ENCODE data around the gene PTTG1IP2.

The PTTG1IP2 gene

DNA sequence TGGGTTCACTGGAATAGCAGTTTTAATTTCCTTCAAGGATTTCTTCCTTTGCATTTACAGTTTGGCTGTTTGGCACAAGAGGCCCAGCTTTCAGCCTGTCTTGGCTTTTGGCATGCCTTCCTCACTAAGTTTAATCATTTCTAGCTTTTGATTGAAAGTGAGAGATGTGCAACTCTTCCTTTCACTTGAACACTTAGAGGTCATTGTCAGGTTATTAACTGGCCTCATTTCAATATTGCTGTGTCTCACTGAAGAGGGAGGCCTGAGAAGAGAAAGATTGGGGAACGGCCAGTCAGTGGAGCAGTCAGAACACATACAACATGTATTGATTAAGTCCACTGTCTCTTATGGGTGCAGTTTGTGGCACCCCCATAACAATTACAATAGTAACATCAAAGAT lies 33.9 kb downstream of the PTTG1IP2 start:
- Histone ChIP-seq H3K36me3 (ENCODE audit: insufficient read depth, low read length) (no peaks in the 10 kb centered on the region), H3K9ac (ENCODE audit: low read depth, low read length) (no peak overlapping the region), H3K9me3 (ENCODE audit: control insufficient read depth, insufficient read depth, low read length) (no peaks in the 10 kb centered on the region)

DNA sequence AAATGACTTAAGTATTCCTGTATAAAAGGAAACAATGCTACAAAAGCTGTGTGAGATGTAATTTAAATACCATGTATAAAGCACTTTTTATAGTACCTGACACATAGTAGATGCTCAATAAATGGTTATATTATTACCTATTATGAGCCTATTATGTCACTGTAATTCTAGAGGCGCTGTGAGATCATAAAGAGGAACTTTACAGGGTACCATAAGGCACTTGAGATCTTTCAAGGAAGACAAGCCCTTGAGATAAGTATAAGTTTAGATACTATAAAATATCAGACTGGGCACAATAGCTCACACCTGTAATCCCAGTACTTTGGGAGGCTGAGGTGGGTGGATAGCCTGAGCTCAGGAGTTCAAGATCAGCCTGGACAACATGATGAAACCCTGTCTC lies 38.3 kb downstream of the PTTG1IP2 start:
- Histone ChIP-seq H3K36me3 (ENCODE audit: insufficient read depth, low read length) (no peaks in the 10 kb centered on the region), H3K4me1 (ENCODE audit: insufficient read depth, low read length) (no peaks in the 10 kb centered on the region), H3K9me3 (ENCODE audit: control insufficient read depth, insufficient read depth, low read length) (no peaks in the 10 kb centered on the region), H3K9ac (ENCODE audit: low read depth, low read length) (no peak overlapping the region)

More for the DNA sequence above, 33.9 kb downstream of the PTTG1IP2 start:
- H3K4me1 ChIP-seq (ENCODE audit: insufficient read depth, low read length): no peaks in the 10 kb centered on the region

DNA sequence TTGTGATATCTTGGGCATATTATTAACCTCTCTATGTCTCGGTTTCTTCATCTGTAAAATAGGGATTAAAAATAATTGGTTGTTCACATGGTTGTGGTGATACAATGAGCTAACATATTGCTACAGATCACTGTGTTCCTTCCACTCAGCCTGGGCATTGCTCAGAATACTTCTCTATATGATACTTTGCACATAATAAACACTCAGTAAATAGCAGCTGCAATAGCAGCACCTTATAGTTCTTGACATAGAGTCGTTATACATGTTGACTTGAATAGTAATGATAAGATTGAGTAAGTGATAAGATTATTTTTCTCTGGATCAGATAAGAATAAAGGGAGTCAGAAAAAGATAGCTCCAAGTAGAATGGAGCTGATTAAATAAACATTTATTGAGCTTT lies 42.3 kb downstream of the PTTG1IP2 start:
- Histone ChIP-seq H3K9me3 (ENCODE audit: control insufficient read depth, insufficient read depth, low read length) (no peaks in the 10 kb centered on the region), H3K4me1 (ENCODE audit: insufficient read depth, low read length) (no peaks in the 10 kb centered on the region), H3K36me3 (ENCODE audit: insufficient read depth, low read length) (no peaks in the 10 kb centered on the region), H3K9ac (ENCODE audit: low read depth, low read length) (no peak overlapping the region)

DNA sequence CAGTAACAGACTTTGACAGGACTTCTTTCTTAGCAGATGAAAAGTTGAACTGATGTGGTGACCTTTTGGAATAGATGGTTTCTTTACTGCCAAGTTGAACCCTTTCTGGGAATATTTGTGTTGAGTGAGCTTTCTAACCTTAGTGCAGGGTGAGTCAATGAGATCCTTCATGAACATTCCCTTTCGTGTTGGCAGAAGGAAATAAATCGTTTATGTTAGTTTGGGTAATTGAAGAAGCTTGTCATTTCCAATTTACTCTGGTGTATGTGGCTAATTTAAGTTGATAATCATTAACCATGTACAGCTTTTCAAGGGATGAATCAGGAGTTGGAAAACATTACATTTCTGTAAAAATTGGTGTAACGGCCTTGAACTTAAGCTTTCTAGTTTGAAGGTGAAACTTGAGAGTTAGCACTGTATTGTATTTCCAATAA lies 43.4 kb downstream of the PTTG1IP2 start:
- Histone ChIP-seq H3K4me1 (ENCODE audit: insufficient read depth, low read length) (no peaks in the 10 kb centered on the region), H3K9me3 (ENCODE audit: control insufficient read depth, insufficient read depth, low read length) (no peaks in the 10 kb centered on the region), H3K9ac (ENCODE audit: low read depth, low read length) (no peak overlapping the region), H3K36me3 (ENCODE audit: insufficient read depth, low read length) (no peaks in the 10 kb centered on the region)

DNA sequence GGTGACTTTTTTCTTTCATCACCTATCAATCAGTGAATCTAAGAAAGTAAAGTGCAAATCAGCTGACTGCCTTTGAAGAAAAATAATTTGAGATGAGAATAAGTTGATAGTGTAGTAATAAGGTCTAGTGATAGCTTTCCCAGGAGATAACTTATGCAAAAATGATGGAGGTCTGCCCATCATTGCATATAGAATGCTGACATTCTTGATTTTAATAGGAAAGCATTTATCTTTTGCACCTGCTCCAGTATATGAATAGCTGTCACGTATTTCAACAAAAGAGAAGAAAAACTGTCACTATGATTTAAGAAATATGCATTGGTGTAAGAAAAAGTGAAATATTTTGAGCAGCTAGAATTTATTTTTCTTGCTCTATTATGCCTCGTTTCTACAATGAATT lies 46.8 kb downstream of the PTTG1IP2 start:
- Histone ChIP-seq H3K4me1 (ENCODE audit: insufficient read depth, low read length) (peaks cover 12% of the 10 kb centered on the region), H3K9ac (ENCODE audit: low read depth, low read length) (no peak overlapping the region), H3K9me3 (ENCODE audit: control insufficient read depth, insufficient read depth, low read length) (no peaks in the 10 kb centered on the region), H3K36me3 (ENCODE audit: insufficient read depth, low read length) (no peaks in the 10 kb centered on the region)

DNA sequence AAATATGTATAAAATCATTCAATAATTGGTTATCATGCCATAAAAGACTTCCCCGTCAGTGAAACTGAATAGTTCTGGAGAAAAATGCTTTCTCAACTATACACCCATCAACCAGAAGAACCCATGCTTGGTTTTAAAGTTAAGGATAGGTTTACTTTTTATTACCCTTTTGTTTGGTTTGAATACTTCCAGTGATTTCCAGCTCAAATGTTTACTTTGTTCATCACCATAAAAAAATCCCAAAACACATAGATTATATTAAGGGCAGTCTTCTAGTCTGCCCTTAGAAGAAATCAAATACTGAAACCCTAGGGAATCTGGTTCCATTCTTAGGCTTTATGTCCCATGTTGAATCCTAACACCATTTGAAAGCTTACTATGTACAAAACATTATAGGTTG lies 49.2 kb downstream of the PTTG1IP2 start:
- Histone ChIP-seq H3K4me1 (ENCODE audit: insufficient read depth, low read length) (peaks cover 12% of the 10 kb centered on the region), H3K9me3 (ENCODE audit: control insufficient read depth, insufficient read depth, low read length) (no peaks in the 10 kb centered on the region), H3K9ac (ENCODE audit: low read depth, low read length) (no peak overlapping the region), H3K36me3 (ENCODE audit: insufficient read depth, low read length) (no peaks in the 10 kb centered on the region)

DNA sequence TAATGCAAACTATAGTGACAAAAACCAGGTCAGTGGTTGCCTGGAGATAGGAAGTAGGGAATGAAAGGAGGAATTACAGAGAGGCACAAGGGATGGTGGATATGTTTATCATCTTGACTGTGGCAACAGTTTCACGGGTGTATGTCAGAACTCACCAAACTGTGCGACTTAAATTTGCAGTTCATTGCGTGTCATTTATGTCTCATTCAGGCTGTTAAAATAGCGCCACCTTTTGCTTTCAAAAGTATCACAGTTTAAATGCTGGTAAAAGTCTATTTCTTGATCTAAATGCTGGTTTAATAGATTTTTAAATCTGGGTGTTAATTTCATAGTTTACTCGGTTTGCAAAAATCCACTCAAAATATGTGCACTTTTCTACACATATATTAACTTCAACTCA lies 51.0 kb downstream of the PTTG1IP2 start:
- no peaks in the 10 kb centered on the region for H3K36me3 ChIP-seq (ENCODE audit: insufficient read depth, low read length)
- peaks cover 12% of the 10 kb centered on the region for H3K4me1 ChIP-seq (ENCODE audit: insufficient read depth, low read length)

DNA sequence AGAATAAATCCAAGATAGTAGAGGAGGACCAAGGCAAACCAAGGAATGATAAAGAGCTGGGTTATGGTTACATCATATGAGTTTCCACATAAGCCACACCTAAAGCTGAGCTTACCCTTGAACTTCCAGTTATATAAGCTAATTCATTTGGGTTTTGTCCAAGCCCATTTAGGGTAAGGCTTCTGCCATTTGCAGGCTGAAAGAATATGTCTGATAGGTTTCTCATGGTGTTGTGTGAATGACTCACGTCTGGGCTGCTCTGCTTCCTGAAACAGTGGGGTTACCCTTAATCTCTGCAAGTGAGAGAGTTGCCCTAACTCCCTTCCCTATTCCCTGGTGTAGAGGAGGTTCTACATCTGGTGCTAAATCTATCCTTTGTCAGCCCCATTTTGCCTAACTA lies 60.8 kb downstream of the PTTG1IP2 start:
- no peak overlapping the region for H3K9ac ChIP-seq (ENCODE audit: low read depth, low read length)
- H3K36me3 ChIP-seq (ENCODE audit: insufficient read depth, low read length): no peaks in the 10 kb centered on the region
- H3K4me1 ChIP-seq (ENCODE audit: insufficient read depth, low read length): peaks cover 5% of the 10 kb centered on the region; the same call in 1 of the 2 replicates
- H3K9me3 ChIP-seq (ENCODE audit: control insufficient read depth, insufficient read depth, low read length): no peaks in the 10 kb centered on the region

More for the DNA sequence above, 51.0 kb downstream of the PTTG1IP2 start:
- no peaks in the 10 kb centered on the region for H3K9me3 ChIP-seq (ENCODE audit: control insufficient read depth, insufficient read depth, low read length)
- no peak overlapping the region for H3K9ac ChIP-seq (ENCODE audit: low read depth, low read length)

DNA sequence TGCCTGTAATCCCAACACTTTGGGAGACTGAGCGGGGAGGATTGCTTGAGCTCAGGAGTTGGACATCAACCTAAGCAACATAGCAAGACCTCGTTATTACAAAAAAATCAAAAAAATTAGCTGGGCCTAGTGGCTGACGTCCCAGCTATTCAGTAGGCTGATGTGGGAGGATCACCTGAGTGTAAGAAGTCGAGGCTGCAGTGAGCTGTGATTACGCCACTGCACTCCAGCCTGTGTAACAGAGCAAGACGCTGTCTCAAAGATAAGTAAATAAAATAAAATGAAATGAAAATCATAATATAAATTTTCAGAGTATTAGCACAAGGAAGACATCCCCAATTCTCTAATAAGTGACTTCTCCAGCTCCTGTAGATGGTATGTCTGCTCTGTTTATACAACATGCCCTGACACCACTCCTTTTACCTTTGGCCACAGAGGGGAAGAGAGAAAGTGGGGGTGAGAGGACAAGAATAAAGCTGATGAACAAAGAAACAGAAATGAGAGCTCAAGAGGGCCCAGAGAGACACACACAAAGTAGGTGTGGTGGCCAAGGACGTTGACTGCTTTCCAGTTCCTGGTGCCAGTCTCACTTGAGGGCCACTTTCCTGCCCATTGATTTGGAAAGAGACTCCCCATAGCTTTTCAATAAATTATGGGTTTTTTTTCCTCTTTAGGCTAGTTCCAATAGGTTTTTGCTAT lies 62.9 kb downstream of the PTTG1IP2 start:
- peaks cover 5% of the 10 kb centered on the region; the same call in 1 of the 2 replicates for H3K4me1 ChIP-seq (ENCODE audit: insufficient read depth, low read length)
- H3K9ac ChIP-seq (ENCODE audit: low read depth, low read length): no peak overlapping the region
- no peaks in the 10 kb centered on the region for H3K36me3 ChIP-seq (ENCODE audit: insufficient read depth, low read length)
- no peaks in the 10 kb centered on the region for H3K9me3 ChIP-seq (ENCODE audit: control insufficient read depth, insufficient read depth, low read length)

DNA sequence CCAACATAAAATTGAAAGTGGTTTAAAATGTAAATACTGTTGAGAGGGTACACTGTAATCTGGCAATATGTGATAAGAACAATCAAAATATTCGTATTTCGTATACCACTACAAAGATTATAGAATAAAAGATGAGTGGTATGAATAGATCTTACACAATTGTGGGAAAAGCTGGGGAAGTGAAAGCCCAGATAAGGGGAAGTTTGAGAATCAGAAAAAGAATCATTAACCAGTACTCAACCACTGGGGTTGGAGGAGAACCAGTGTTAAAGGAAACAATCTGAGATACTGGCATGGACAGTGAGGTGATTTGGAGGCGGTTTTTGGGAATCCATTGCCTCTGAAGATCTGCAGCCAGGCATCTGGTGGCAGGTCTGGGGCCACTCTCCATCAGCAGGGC lies 67.0 kb downstream of the PTTG1IP2 start:
- Histone ChIP-seq H3K9me3 (ENCODE audit: control insufficient read depth, insufficient read depth, low read length) (no peaks in the 10 kb centered on the region), H3K4me1 (ENCODE audit: insufficient read depth, low read length) (peaks cover 5% of the 10 kb centered on the region; the same call in 1 of the 2 replicates), H3K36me3 (ENCODE audit: insufficient read depth, low read length) (no peaks in the 10 kb centered on the region), H3K9ac (ENCODE audit: low read depth, low read length) (no peak overlapping the region)

DNA sequence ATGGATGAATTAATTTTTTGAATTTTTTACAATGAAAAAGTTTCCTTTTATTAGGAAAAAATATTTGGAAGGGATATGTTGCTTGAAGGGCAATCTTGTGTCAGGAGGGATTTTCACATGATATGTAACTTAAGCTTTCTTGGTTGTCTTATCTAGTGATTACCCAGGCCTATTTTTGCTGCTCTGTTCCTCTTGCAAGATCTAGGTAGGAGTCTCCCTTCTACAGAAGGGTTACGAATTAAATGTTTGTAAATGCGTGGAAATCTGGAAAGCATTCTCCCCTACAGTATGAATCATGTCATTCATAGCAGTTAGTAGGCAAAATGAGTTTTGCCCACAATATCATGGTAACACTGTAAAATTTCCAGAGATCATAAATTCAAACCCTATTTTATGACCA lies 69.0 kb downstream of the PTTG1IP2 start:
- Histone ChIP-seq H3K9ac (ENCODE audit: low read depth, low read length) (no peak overlapping the region), H3K9me3 (ENCODE audit: control insufficient read depth, insufficient read depth, low read length) (no peaks in the 10 kb centered on the region), H3K36me3 (ENCODE audit: insufficient read depth, low read length) (no peaks in the 10 kb centered on the region), H3K4me1 (ENCODE audit: insufficient read depth, low read length) (no peaks in the 10 kb centered on the region)

DNA sequence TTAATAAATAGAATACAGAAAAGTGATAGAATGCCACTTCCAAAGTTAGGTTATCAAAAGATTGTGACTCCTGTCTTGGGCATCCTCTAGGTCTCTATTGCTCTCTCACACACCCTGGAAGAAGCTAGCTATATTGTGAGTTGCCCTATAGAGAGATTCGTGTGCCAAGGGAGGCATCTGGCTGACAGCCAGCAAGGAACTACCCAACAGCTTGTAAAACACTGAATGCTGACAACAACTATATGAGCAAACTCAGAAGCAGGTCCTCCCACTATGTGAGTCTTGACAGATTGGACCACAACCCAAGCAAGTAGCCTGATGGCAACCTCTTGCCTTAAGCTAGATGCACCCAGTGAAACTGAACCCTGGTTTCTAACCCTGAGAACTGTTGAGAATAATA lies 71.0 kb downstream of the PTTG1IP2 start:
- Histone ChIP-seq H3K9ac (ENCODE audit: low read depth, low read length) (no peak overlapping the region), H3K9me3 (ENCODE audit: control insufficient read depth, insufficient read depth, low read length) (no peaks in the 10 kb centered on the region), H3K4me1 (ENCODE audit: insufficient read depth, low read length) (no peaks in the 10 kb centered on the region), H3K36me3 (ENCODE audit: insufficient read depth, low read length) (no peaks in the 10 kb centered on the region)

DNA sequence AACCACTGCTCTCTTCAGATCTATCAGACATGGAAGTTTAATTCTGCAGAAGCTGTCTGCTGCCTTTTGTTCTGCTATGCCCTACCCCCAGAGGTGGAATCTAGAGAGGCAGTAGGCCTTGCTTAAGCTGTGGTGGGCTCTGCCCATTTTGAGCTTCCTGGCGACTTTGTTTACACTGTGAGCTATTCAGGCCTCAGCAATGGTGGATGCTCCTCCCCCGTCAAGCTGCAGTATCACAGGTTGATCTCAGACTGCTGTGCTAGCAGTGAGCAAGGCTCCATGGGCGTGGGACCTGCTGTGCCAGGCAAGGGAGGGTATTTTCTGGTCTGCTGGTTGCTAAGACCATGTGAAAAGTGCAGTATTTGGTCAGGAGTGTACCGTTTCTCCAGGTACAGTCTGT lies 81.6 kb downstream of the PTTG1IP2 start:
- Histone ChIP-seq H3K4me1 (ENCODE audit: insufficient read depth, low read length) (0 out of 2 replicates have a peak, but pooled peaks cover 7% of the 10 kb centered on the region), H3K36me3 (ENCODE audit: insufficient read depth, low read length) (no peaks in the 10 kb centered on the region), H3K9me3 (ENCODE audit: control insufficient read depth, insufficient read depth, low read length) (no peaks in the 10 kb centered on the region), H3K9ac (ENCODE audit: low read depth, low read length) (no peak overlapping the region)

DNA sequence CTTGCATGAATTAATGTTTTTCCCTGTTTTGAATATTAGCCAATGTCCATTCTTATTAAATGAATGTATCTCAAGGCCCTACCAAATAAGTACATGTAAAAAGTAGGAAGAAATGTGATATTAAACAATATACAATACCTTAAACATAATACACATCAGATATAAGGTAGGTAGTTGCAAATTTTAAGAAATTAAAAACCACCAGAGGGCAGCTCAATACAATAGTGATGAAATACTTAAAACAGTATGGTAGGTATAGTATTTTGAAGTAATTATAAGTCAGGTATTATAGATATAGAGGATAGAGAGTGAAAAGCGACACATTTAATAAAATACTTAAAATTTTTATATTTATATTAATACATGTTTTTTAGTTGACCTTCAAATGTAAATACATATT lies 83.1 kb downstream of the PTTG1IP2 start:
- no peaks in the 10 kb centered on the region for H3K36me3 ChIP-seq (ENCODE audit: insufficient read depth, low read length)
- H3K9me3 ChIP-seq (ENCODE audit: control insufficient read depth, insufficient read depth, low read length): no peaks in the 10 kb centered on the region
- 0 out of 2 replicates have a peak, but pooled peaks cover 7% of the 10 kb centered on the region for H3K4me1 ChIP-seq (ENCODE audit: insufficient read depth, low read length)
- H3K9ac ChIP-seq (ENCODE audit: low read depth, low read length): no peak overlapping the region

DNA sequence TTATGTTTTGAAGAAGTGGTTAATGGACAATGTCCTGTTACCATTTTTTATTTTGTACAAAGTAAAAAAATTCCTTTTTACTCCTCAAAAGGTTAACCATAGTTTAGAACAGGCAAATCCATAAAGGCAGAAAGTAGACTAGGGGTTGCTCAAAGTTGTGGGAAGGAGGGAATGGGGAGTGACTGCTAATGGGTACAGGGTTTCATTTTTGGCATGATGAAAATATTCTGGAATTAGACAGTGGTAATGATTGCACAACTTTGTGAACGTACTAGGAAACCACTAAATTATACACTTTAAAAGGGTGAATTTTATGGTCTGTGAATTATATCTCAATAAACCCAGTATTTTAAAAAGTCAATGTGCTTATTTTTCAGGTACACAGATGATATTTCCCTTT lies 91.3 kb downstream of the PTTG1IP2 start:
- no peaks in the 10 kb centered on the region for H3K4me1 ChIP-seq (ENCODE audit: insufficient read depth, low read length)
- no peaks in the 10 kb centered on the region for H3K36me3 ChIP-seq (ENCODE audit: insufficient read depth, low read length)
- no peak overlapping the region for H3K9ac ChIP-seq (ENCODE audit: low read depth, low read length)
- no peaks in the 10 kb centered on the region for H3K9me3 ChIP-seq (ENCODE audit: control insufficient read depth, insufficient read depth, low read length)
